Left ventricle myocardium inferior (tissue), 1 donor: Measurements from ENCODE around the gene HPX. TPM values are rescaled to one million over a fixed set of nuclear protein-coding genes. Genes with fewer than 3 reads are reported as not detected.

Experiments used
- DNase-seq: peaks from one replicate; pipeline ENCODE4 v3.0.0-alpha.2; 2020
- H3K27ac ChIP-seq: fragments of 200-600 bp; replicated peaks from 2 replicates; pipeline ENCODE4 v1.8.0; 2021
- H3K27me3 ChIP-seq: fragments of 200-600 bp; 2 replicates; pipeline ENCODE4 v1.8.0; 2021; ENCODE audit warnings: low read depth
- H3K36me3 ChIP-seq: fragments of 200-600 bp; 2 replicates; pipeline ENCODE4 v1.8.0; 2021
- H3K4me1 ChIP-seq: fragments of 200-600 bp; 2 replicates; pipeline ENCODE4 v1.8.0; 2021
- H3K4me3 ChIP-seq: fragments of 200-600 bp; 2 replicates; pipeline ENCODE4 v1.8.0; 2021; ENCODE audit warnings: mild to moderate bottlenecking, moderate library complexity
- H3K9me3 ChIP-seq: fragments of 200-600 bp; replicated peaks from 2 replicates; pipeline ENCODE4 v1.8.0; 2021
- CTCF ChIP-seq: fragments of 200-600 bp; IDR thresholded peaks from 2 replicates; pipeline ENCODE4 v1.8.0; 2021; ENCODE audit warnings: antibody characterized with exemption, mild to moderate bottlenecking, borderline replicate concordance
- intact Hi-C: fragments of 100-400 bp; cut with micrococcal nuclease; formaldehyde crosslinking; loops from one replicate; pipeline ENCODE4 v1.11.0; 2022
- total RNA-seq: library from RNA; stranded (reverse); fragmentation: NEBNext Ultra II Directional; extraction: Animal tissue kit (Norgen Biotek cat#: 25700); gene quantifications from one replicate; pipeline ENCODE4 v1.2.1, GENCODE V29; 2021
- donor health status: DM: no; HTN: yes; CAD: no; lungs with severe emphysema.

HPX gene
- total RNA-seq, 1 donor from 2014 or later = 0.44 TPM

GRCh38 chr11:6415797-6416196, 25.0 kb downstream of the HPX start:
- DNase-seq = no peak
- intact Hi-C loops = no loop called here
- peaks cover 48% of the 10 kb centered on the region for H3K4me1 ChIP-seq
- peaks cover 7% of the 10 kb centered on the region for H3K36me3 ChIP-seq
- no peaks in the 10 kb centered on the region for H3K9me3 ChIP-seq
- TF ChIP-seq CTCF = no peak
- H3K27me3 ChIP-seq = no peaks in the 10 kb centered on the region
- H3K27ac ChIP-seq = no peak overlapping the region
- no peak overlapping the region for H3K4me3 ChIP-seq

- no peak overlapping the region for H3K4me3 ChIP-seq
- no peak overlapping the region for H3K27ac ChIP-seq
- intact Hi-C loops = no loop called here
- H3K36me3 ChIP-seq = peaks cover 16% of the 10 kb centered on the region
- no peak for DNase-seq
- H3K9me3 ChIP-seq = no peaks in the 10 kb centered on the region
- TF ChIP-seq CTCF = no peak
- peaks cover 46% of the 10 kb centered on the region for H3K4me1 ChIP-seq
- no peaks in the 10 kb centered on the region for H3K27me3 ChIP-seq
Observed at GRCh38 chr11:6414874-6415328, 25.9 kb downstream of the HPX start.

GRCh38 chr11:6413791-6414201, 27.0 kb downstream of the HPX start:
- Histone ChIP-seq H3K4me3 (no peak overlapping the region), H3K9me3 (no peaks in the 10 kb centered on the region), H3K4me1 (peaks cover 36% of the 10 kb centered on the region), H3K27me3 (no peaks in the 10 kb centered on the region), H3K27ac (no peak overlapping the region), H3K36me3 (peaks cover 27% of the 10 kb centered on the region)
- TF ChIP-seq CTCF = no peak
- no peak for DNase-seq
- intact Hi-C loops = no loop called here

- no peak for TF ChIP-seq CTCF
- Histone ChIP-seq H3K27ac (no peak overlapping the region), H3K4me3 (no peak overlapping the region), H3K9me3 (no peaks in the 10 kb centered on the region), H3K36me3 (peaks cover 34% of the 10 kb centered on the region), H3K27me3 (no peaks in the 10 kb centered on the region), H3K4me1 (peaks cover 17% of the 10 kb centered on the region)
- intact Hi-C loops = no loop called here
- no peak for DNase-seq
Observed at GRCh38 chr11:6411594-6412031, 29.2 kb downstream of the HPX start.

- H3K27me3 ChIP-seq = no peaks in the 10 kb centered on the region
- intact Hi-C loops = no loop called here
- no peak overlapping the region for H3K4me3 ChIP-seq
- no peak for DNase-seq
- peaks cover 34% of the 10 kb centered on the region for H3K36me3 ChIP-seq
- H3K9me3 ChIP-seq = no peaks in the 10 kb centered on the region
- H3K4me1 ChIP-seq = peaks cover 14% of the 10 kb centered on the region
- no peak overlapping the region for H3K27ac ChIP-seq
- no peak for TF ChIP-seq CTCF
Observed at GRCh38 chr11:6410695-6411430, 29.9 kb downstream of the HPX start.
